Natural killer cell (primary cell): ENCODE measurements around the gene NCMAP. TPM values are rescaled to one million over a fixed set of nuclear protein-coding genes. Genes with fewer than 3 reads are reported as not detected.
A peak's percentile ranks its signal among the peaks of the same experiment; 100 is the strongest.

Experiments
- ATAC-seq, 3 donors: fragments of 150-1000 bp in 2 of 3; fragments of 200-7000 bp in 1 of 3; cut with Tn5 transposase; 1 replicate in 1 of 3; 2 replicates in 2 of 3; pipeline ENCODE4 v1.10.0; 2021; ENCODE audit warnings: mild to moderate bottlenecking in 2 of 3, moderate library complexity in 2 of 3
- DNase-seq, 2 donors: peaks; one replicate each; pipeline versions ENCODE4 v3.0.0 to v3.0.0-alpha.2; 2013 to 2021; ENCODE audit warnings: mixed read lengths in 1 of 2
- H3K27ac ChIP-seq: one replicate; pipeline ENCODE4 v1.5.1; 2013; ENCODE audit warnings: mild to moderate bottlenecking, low read length
- H3K27me3 ChIP-seq: one replicate; pipeline ENCODE4 v1.6.1; 2013; ENCODE audit warnings: low read length; ENCODE audit not compliant: control insufficient read depth, insufficient read depth
- H3K36me3 ChIP-seq: one replicate; pipeline ENCODE4 v1.6.1; 2013; ENCODE audit warnings: low read length; ENCODE audit not compliant: control insufficient read depth, insufficient read depth
- H3K4me1 ChIP-seq: one replicate; pipeline ENCODE4 v1.6.1; 2013; ENCODE audit warnings: low read length; ENCODE audit not compliant: control insufficient read depth, insufficient read depth
- H3K4me3 ChIP-seq: one replicate; pipeline ENCODE4 v1.5.1; 2013; ENCODE audit warnings: low read length
- H3K9me3 ChIP-seq: one replicate; pipeline ENCODE4 v1.6.1; 2013; ENCODE audit warnings: low read length; ENCODE audit not compliant: control insufficient read depth, insufficient read depth
- H3K27ac Mint-ChIP-seq, 2 donors: one replicate each; pipeline ENCODE4 v1.8.0; 2022; ENCODE audit warnings: mild to moderate bottlenecking in 2 of 2, mixed read lengths in 2 of 2, moderate library complexity in 1 of 2
- H3K27me3 Mint-ChIP-seq, 2 donors: one replicate each; pipeline ENCODE4 v1.8.0; 2022; ENCODE audit warnings: low read depth in 2 of 2, mixed read lengths in 2 of 2
- H3K36me3 Mint-ChIP-seq: one replicate; pipeline ENCODE4 v1.8.0; 2022; ENCODE audit warnings: mixed read lengths
- H3K4me1 Mint-ChIP-seq, 2 donors: one replicate each; pipeline ENCODE4 v1.8.0; 2022; ENCODE audit warnings: mixed read lengths in 2 of 2
- H3K4me3 Mint-ChIP-seq: one replicate; pipeline ENCODE4 v1.8.0; 2022; ENCODE audit warnings: mild to moderate bottlenecking, moderate library complexity, mixed read lengths
- H3K9me3 Mint-ChIP-seq, 2 donors: one replicate each; pipeline ENCODE4 v1.8.0; 2022; ENCODE audit warnings: mixed read lengths in 2 of 2
- CTCF ChIP-seq: fragments of 200-600 bp; IDR thresholded peaks from one replicate; pipeline ENCODE4 v1.8.0; 2022; ENCODE audit warnings: antibody characterized with exemption
- WGBS: methylation state at CpG from one replicate; pipeline ENCODE4 v1.1.7; 2013; ENCODE audit warnings: missing lambda C conversion rate; ENCODE audit not compliant: insufficient coverage; 5-methylcytosine and 5-hydroxymethylcytosine counted together
- intact Hi-C: fragments of 100-400 bp; cut with micrococcal nuclease; formaldehyde crosslinking; loops from one replicate; pipeline ENCODE4 v1.14.2; 2022
- total RNA-seq, 4 donors: library from RNA; stranded (reverse); fragments of 120-200 nt in 1 of 4; gene quantifications; one replicate each; pipeline versions ENCODE4 v1.2.3 to v1.2.4, GENCODE V29; 2013 to 2022

Gene NCMAP
- total RNA-seq, 3 donors from 2014 or later (not counting 1 experiment from before 2014, with no cell fraction given): not detected

- no peak overlapping the region for H3K4me3 ChIP-seq
- DNase-seq: no peak
- no peaks in the 10 kb centered on the region for H3K4me1 ChIP-seq
- no peak overlapping the region for H3K4me3 Mint-ChIP-seq
- H3K27ac ChIP-seq: no peak overlapping the region
- H3K27me3 Mint-ChIP-seq: no peaks in the 10 kb centered on the region
- H3K9me3 ChIP-seq: no peaks in the 10 kb centered on the region
- no peak overlapping the region for H3K27ac Mint-ChIP-seq
- H3K9me3 Mint-ChIP-seq: no peaks in the 10 kb centered on the region
- H3K4me1 Mint-ChIP-seq: peaks cover 21 to 22% of the 10 kb centered on the region in 2 donors
- intact Hi-C loops: no loop called here
- ATAC-seq: no peak
- H3K36me3 ChIP-seq: peaks cover 99% of the 10 kb centered on the region
- H3K27me3 ChIP-seq: no peaks in the 10 kb centered on the region
- no peak for TF ChIP-seq CTCF
- peaks cover 75% of the 10 kb centered on the region for H3K36me3 Mint-ChIP-seq
- 98% methylated on average over 13 of the region's 13 CpGs for WGBS
Observed at GRCh38 chr1:24652382-24652781, 96.5 kb downstream of the NCMAP start.

DNA sequence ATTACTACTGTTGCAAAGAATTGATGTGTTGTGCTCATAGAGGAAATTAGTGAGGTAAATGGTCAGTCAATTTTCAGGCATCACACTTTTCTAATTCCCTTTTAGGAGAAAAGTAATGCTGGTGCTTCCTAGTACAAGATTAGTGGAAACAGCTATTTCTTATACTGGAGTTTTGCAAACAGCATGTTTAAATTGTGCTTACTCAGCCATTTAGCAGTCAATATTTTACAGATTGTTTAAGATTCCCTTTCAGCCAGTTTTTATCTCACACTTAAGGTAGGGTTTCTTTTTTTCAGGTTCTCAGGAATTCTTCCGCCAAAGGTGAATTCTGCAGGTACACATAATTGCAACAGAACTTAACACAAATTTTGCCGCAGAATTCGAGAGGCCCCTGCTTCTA is 98.1 kb downstream of the NCMAP start:
- TF ChIP-seq CTCF: no peak
- Histone ChIP-seq H3K9me3 (no peaks in the 10 kb centered on the region), H3K4me1 (no peaks in the 10 kb centered on the region), H3K36me3 (peaks cover 96% of the 10 kb centered on the region), H3K27me3 (no peaks in the 10 kb centered on the region), H3K4me3 (no peak overlapping the region), H3K27ac (no peak overlapping the region)
- H3K27me3 Mint-ChIP-seq: no peaks in the 10 kb centered on the region
- ATAC-seq (no peak), DNase-seq (no peak)
- WGBS: 100% methylated on average over 3 of the region's 3 CpGs
- peak overlapping the region in 1 of 2 donors; percentile 46 for H3K27ac Mint-ChIP-seq
- H3K9me3 Mint-ChIP-seq: no peaks in the 10 kb centered on the region
- intact Hi-C loops: no loop called here
- H3K4me1 Mint-ChIP-seq: peaks cover 20 to 28% of the 10 kb centered on the region in 2 donors
- H3K4me3 Mint-ChIP-seq: no peak overlapping the region
- peaks cover 71% of the 10 kb centered on the region for H3K36me3 Mint-ChIP-seq

DNA sequence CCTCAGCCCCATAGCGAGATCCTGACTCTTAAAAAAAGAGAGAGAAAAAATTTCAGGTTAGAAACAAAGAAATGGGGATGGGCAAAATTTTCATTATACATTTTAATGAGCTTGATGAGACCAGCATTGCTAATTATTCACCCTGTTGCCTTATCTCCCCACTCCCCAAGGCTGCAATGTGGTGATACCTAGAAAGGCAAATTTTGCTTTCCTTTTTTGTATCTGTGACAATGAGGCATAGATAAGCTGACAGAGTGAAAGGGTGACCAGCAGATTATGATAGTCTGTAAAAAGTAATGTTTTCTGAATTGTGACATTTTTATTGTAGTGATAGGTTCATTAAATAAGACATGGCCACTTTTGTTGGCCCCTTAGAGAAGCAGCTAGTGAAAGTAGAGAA is 100.2 kb downstream of the NCMAP start:
- ATAC-seq (no peak), DNase-seq (no peak)
- no peak for TF ChIP-seq CTCF
- Histone ChIP-seq H3K4me3 (no peak overlapping the region), H3K27ac (no peak overlapping the region), H3K36me3 (peaks cover 94% of the 10 kb centered on the region), H3K27me3 (no peaks in the 10 kb centered on the region), H3K4me1 (no peaks in the 10 kb centered on the region), H3K9me3 (no peaks in the 10 kb centered on the region)
- Mint-ChIP-seq H3K9me3 (no peaks in the 10 kb centered on the region), H3K4me3 (no peak overlapping the region), H3K36me3 (peaks cover 60% of the 10 kb centered on the region), H3K27ac (peak overlapping the region in 1 of 2 donors; percentile 31), H3K4me1 (peaks cover 20 to 25% of the 10 kb centered on the region in 2 donors), H3K27me3 (no peaks in the 10 kb centered on the region)
- WGBS: 100% methylated on average over 1 of the region's 1 CpG
- intact Hi-C loops: no loop called here

DNA sequence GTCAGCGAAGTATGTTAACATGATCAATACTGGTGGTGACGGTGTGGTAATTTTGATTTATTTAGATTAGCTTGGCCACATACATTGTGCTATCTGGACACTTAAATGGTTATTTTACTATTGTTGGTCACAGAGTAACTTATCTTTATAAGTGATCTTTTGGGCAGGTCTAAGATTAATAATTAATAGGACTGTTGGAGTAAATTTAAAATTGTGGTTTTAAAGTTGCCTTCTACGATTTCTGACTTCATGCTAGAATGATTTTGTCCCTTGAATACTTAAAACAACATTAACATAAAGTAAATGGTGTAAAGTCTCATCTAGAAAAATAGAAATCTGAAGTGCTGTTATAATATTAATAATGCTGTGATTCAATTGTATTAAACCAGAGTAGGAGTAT is 101.9 kb downstream of the NCMAP start:
- H3K27ac Mint-ChIP-seq: peak overlapping the region; percentile 51 to 54
- 89% methylated on average over 2 of the region's 3 CpGs for WGBS

More for the DNA sequence above, 101.9 kb downstream of the NCMAP start:
- H3K4me3 ChIP-seq: no peak overlapping the region
- no peak overlapping the region for H3K27ac ChIP-seq
- ATAC-seq (no peak), DNase-seq (no peak)
- Mint-ChIP-seq H3K36me3 (peaks cover 45% of the 10 kb centered on the region), H3K27me3 (no peaks in the 10 kb centered on the region), H3K4me1 (peaks cover 20 to 22% of the 10 kb centered on the region in 2 donors), H3K4me3 (no peak overlapping the region), H3K9me3 (no peaks in the 10 kb centered on the region)
- intact Hi-C loops: no loop called here
- no peaks in the 10 kb centered on the region for H3K9me3 ChIP-seq
- no peaks in the 10 kb centered on the region for H3K4me1 ChIP-seq
- no peaks in the 10 kb centered on the region for H3K27me3 ChIP-seq
- no peak for TF ChIP-seq CTCF
- H3K36me3 ChIP-seq: peaks cover 94% of the 10 kb centered on the region
